Left lung (tissue), 10 donors: ENCODE data around the gene FGD2. TPM values are rescaled to one million over a fixed set of nuclear protein-coding genes. Genes with fewer than 3 reads are reported as not detected.

ENCODE experiments used
- ATAC-seq: fragments of 200-7000 bp; cut with Tn5 transposase; one replicate; pipeline ENCODE4 v1.9.1; 2020; ENCODE audit warnings: moderate library complexity
- DNase-seq, 4 donors: peaks; one replicate each; pipeline ENCODE4 v3.0.0-alpha.2; 2013 to 2020
- H3K27ac ChIP-seq, 2 donors: fragments of 200-600 bp; sonication (generic) in 1 of 2; one replicate each; pipeline versions ENCODE4 v1.5.0 to v1.8.0; 2020 to 2021
- H3K27me3 ChIP-seq, 2 donors: fragments of 200-600 bp; sonication (generic) in 1 of 2; one replicate each; pipeline versions ENCODE4 v1.5.0 to v1.8.0; 2020 to 2021
- H3K36me3 ChIP-seq, 2 donors: fragments of 200-600 bp; sonication (generic) in 1 of 2; one replicate each; pipeline versions ENCODE4 v1.5.0 to v1.8.0; 2020 to 2021
- H3K4me1 ChIP-seq, 2 donors: fragments of 200-600 bp; one replicate each; pipeline ENCODE4 v1.8.0; 2021
- H3K4me3 ChIP-seq, 2 donors: fragments of 200-600 bp; sonication (generic) in 1 of 2; one replicate each; pipeline versions ENCODE4 v1.5.0 to v1.8.0; 2020 to 2021; ENCODE audit warnings: mild to moderate bottlenecking in 1 of 2
- H3K9me3 ChIP-seq, 2 donors: fragments of 200-600 bp; sonication (generic) in 1 of 2; one replicate each; pipeline versions ENCODE4 v1.5.0 to v1.8.0; 2020 to 2021
- intact Hi-C, 2 donors: fragments of 100-400 bp; cut with DNase I; formaldehyde crosslinking; loops; one replicate each; pipeline versions ENCODE4 v1.11.2 to v1.14.2; 2022
- polyA plus RNA-seq, 6 donors: library from polyadenylated mRNA; unstranded; fragments of 120-200 nt; gene quantifications; one replicate each; pipeline ENCODE4 v1.2.1, GENCODE V29; 2013; ENCODE audit not compliant: insufficient read length in 6 of 6
- total RNA-seq, 2 donors: library from RNA; stranded (reverse); fragmentation: NEBNext Ultra II Directional; extraction: Animal tissue kit (Norgen Biotek cat#: 25700); gene quantifications; one replicate each; pipeline ENCODE4 v1.2.1, GENCODE V29; 2021
- TF ChIP-seq, protein P1 (sequence below), 2 donors: fragments of 200-600 bp; sonication (generic) in 1 of 2; IDR thresholded peaks; one replicate each; pipeline versions ENCODE4 v1.5.0 to v1.8.0; 2021; ENCODE audit warnings: antibody characterized with exemption in 2 of 2
- donor health status: DM: no; HTN: yes; CAD: no.
- donor health status: DM: no; HTN: no; CAD: no.

FGD2 gene
- total and polyA plus RNA-seq, 8 donors = 3.9 to 60.3 (median 4.7) TPM

DNA sequence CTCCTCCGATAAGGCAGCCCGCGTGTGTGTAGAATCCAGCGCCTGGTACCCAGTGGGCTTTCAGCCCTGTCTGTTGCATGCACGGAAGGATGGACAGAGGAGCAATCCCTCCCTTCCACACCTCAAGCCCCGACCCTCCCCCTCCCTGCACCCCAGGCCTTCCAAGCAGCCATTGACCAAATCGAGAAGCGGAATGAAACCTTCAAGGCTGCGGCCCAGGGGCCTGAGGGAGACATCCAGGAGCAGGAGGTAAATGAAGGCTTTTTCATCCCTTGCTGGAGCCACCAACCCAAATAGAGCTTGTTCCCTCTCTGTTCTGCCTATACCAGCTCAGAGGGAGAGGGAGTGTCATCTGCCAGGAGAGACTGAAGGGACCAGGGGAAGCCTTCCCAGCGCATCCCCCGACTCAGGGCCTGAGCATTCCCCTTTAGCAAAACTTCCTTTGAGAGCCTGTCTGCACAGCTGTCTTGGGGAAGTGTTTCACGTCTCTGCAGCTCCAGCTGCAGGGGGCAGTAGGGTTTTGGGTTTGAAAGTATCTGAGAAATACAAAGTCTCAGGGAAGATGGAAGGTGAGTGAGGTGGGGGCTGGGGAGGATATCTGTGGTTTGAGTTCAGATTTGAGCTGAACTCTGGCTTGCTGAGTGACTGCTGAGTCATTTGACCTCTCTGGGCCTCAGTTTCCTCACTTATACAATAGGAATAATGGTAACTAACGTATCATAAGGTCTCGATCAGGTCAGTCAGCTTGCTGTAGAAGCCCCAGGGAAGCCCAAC lies 16.1 kb downstream of the FGD2 start:
- Histone ChIP-seq H3K27me3 (no peaks in the 10 kb centered on the region), H3K4me3 (no peak overlapping the region), H3K27ac (no peak overlapping the region), H3K36me3 (peaks cover 0 to 52% of the 10 kb centered on the region in 2 donors), H3K9me3 (no peaks in the 10 kb centered on the region), H3K4me1 (peaks cover 0 to 31% of the 10 kb centered on the region in 2 donors)
- DNase-seq (no peak), ATAC-seq (no peak)
- intact Hi-C loops = loop anchor here in 1 of 2 donors (10.0 kb wide), 1 partner anchor 153 kb away; the partner anchor contains the start of gene PIM1
- TF ChIP-seq, protein P1, sequence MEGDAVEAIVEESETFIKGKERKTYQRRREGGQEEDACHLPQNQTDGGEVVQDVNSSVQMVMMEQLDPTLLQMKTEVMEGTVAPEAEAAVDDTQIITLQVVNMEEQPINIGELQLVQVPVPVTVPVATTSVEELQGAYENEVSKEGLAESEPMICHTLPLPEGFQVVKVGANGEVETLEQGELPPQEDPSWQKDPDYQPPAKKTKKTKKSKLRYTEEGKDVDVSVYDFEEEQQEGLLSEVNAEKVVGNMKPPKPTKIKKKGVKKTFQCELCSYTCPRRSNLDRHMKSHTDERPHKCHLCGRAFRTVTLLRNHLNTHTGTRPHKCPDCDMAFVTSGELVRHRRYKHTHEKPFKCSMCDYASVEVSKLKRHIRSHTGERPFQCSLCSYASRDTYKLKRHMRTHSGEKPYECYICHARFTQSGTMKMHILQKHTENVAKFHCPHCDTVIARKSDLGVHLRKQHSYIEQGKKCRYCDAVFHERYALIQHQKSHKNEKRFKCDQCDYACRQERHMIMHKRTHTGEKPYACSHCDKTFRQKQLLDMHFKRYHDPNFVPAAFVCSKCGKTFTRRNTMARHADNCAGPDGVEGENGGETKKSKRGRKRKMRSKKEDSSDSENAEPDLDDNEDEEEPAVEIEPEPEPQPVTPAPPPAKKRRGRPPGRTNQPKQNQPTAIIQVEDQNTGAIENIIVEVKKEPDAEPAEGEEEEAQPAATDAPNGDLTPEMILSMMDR (IDR thresholded peaks at IDR 0.05) = peak in 1 of 2 donors; percentile 15

DNA sequence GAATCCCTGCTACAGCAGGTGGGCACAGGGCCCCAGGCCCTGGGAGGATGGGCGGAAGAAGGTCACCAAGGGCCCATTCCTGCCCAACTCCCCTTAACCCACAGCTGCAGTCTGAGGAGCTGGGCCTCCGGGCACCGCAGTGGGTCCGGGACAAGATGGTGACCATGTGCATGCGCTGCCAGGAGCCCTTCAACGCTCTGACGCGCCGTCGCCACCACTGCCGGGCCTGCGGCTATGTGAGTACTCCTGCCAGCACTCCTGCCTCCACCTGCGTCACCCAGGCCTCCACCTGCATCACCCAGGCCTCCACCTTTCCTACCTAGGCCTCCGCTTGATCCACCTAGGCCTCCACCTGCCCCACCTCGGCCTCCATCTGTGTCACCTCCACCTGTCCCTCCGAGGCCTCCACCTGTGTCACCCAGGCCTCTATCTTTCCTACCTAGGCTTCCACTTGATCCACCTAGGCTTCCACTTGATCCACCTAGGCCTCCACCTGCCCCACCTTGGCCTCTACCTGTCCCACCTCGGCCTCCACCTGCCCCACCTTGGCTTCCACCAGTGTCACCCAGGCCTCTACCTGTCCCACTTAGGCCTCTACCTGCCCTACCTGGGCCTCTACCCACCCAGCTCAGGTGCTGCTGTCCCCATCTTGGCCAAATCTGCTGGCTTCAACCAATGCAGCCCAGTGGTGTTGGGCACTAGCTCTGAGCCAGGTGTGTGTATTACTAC lies 16.8 kb downstream of the FGD2 start:
- ATAC-seq = no peak
- no peaks in the 10 kb centered on the region for H3K9me3 ChIP-seq
- TF ChIP-seq, protein P1 (IDR thresholded peaks at IDR 0.05) = no peak
- H3K36me3 ChIP-seq = peaks cover 0 to 59% of the 10 kb centered on the region in 2 donors
- intact Hi-C loops = loop anchor here in 1 of 2 donors (10.0 kb wide), 1 partner anchor 153 kb away; the partner anchor contains the start of gene PIM1
- H3K27me3 ChIP-seq = no peaks in the 10 kb centered on the region
- H3K4me3 ChIP-seq = no peak overlapping the region
- DNase-seq = no peak
- peaks cover 0 to 31% of the 10 kb centered on the region in 2 donors for H3K4me1 ChIP-seq
- no peak overlapping the region for H3K27ac ChIP-seq

DNA sequence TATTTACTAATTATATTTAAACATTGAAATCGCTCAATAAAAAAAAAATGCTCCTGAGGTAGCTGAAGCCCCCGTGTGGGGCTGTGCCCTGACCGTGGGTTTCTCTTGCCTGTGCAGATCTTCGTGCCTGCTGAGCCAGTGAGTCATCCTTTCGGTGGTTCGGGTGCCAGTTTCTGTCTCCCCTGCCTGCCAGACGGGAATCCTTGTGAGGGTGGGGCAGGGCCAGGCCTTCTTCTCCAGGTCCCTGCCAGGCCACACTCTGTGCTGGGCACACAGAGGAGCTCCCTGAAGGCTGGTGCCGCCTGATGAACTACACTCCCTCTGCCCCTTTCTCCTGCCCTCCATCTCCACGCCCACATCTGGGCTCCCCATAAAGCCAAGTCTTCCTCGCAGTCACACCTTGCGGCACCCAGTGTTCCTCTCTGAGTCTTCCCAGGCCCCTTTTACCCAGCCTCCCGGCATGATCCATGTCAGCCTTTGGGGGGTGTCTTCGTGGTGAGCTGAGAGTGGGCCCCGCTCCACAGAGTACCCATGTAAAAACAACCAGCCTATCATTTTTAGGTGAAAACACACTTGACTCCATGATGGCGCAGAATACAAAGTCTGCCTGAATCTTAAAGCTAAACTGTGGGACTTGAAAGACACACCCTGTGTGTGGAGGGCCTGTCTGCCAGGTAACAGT lies 19.3 kb downstream of the FGD2 start:
- TF ChIP-seq, protein P1 (IDR thresholded peaks at IDR 0.05) = no peak
- Histone ChIP-seq H3K36me3 (peaks cover 0 to 66% of the 10 kb centered on the region in 2 donors), H3K9me3 (no peaks in the 10 kb centered on the region), H3K4me1 (peaks cover 0 to 28% of the 10 kb centered on the region in 2 donors), H3K4me3 (no peak overlapping the region), H3K27ac (peak overlapping the region in 1 of 2 donors; percentile 36), H3K27me3 (no peaks in the 10 kb centered on the region)
- intact Hi-C loops = loop anchor here in 1 of 2 donors (10.0 kb wide), 1 partner anchor 150 kb away; the partner anchor contains the start of gene PIM1
- ATAC-seq (peak; percentile 55), DNase-seq (no peak)

DNA sequence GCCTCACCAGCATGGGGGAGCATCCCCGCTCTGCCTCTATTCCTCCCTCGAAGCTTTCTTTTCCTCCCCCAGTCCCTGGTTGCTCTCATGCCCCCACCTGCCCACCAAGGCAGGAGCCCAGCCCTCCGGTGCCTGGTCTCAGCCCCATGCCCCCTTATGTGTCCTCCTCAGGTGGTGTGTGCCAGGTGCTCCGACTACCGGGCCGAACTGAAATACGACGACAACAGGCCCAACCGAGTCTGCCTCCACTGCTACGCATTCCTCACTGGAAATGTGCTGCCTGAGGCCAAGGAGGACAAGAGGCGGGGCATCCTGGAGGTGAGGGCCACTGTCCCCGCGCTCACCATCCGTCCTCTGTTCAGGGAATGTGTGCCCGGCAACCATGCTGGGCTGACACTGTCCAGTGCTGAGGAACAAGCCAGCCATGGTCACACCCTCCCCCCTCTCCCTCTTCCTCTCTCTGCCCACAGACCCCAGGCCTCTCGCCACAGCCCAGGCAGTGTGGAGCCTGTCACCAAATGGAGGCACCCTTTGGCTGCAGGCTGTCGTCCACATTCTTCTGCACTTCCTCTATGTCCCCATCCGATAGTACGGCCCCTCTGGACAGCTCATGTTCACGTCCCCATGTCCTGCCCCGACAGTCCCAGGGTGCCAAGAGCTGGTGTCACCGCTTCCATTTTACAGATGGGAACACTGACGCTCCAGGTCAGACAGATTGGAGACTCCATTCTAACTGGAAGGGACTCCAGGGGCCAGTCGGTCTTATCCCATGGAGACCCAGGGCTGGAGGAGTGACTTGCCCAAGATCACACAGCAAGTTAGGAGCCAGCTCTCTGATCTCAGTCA lies 20.4 kb downstream of the FGD2 start:
- intact Hi-C loops = loop anchor here in 1 of 2 donors (10.0 kb wide), 1 partner anchor 149 kb away; the partner anchor contains the start of gene PIM1
- Histone ChIP-seq H3K27ac (no peak overlapping the region), H3K4me3 (no peak overlapping the region), H3K27me3 (no peaks in the 10 kb centered on the region), H3K9me3 (no peaks in the 10 kb centered on the region), H3K36me3 (peaks cover 0 to 59% of the 10 kb centered on the region in 2 donors), H3K4me1 (peaks cover 0 to 35% of the 10 kb centered on the region in 2 donors)
- TF ChIP-seq, protein P1 (IDR thresholded peaks at IDR 0.05) = no peak
- ATAC-seq = no peak
- no peak for DNase-seq
